Uterus (tissue), 4 donors: ENCODE data around the gene PAQR3. TPM values are rescaled to one million over a fixed set of nuclear protein-coding genes. Genes with fewer than 3 reads are reported as not detected.

Experiments used
- DNase-seq, 2 donors: peaks; one replicate each; pipeline ENCODE4 v3.0.0-alpha.2; 2019 to 2020
- H3K27ac ChIP-seq, 2 donors: fragments of 200-600 bp; sonication (generic); 1 replicate in 1 of 2; 2 replicates in 1 of 2; pipeline ENCODE4 v1.5.1; 2016 to 2018
- H3K27me3 ChIP-seq, 2 donors: fragments of 200-600 bp; sonication (generic); one replicate each; pipeline ENCODE4 v1.5.1; 2018 to 2019; ENCODE audit warnings: control low read depth in 1 of 2
- H3K36me3 ChIP-seq, 2 donors: fragments of 200-600 bp; sonication (generic); one replicate each; pipeline ENCODE4 v1.5.1; 2019; ENCODE audit warnings: control low read depth in 1 of 2
- H3K4me1 ChIP-seq, 2 donors: fragments of 200-600 bp; sonication (generic); one replicate each; pipeline ENCODE4 v1.5.1; 2018 to 2019; ENCODE audit warnings: control low read depth in 1 of 2
- H3K4me3 ChIP-seq, 2 donors: fragments of 200-600 bp; sonication (generic); 1 replicate in 1 of 2; 2 replicates in 1 of 2; pipeline ENCODE4 v1.5.1; 2018 to 2019; ENCODE audit warnings: mild to moderate bottlenecking in 1 of 2
- H3K9me3 ChIP-seq, 2 donors: fragments of 200-600 bp; sonication (generic); one replicate each; pipeline ENCODE4 v1.5.1; 2019; ENCODE audit warnings: control low read depth in 1 of 2
- CTCF ChIP-seq, 4 experiments: fragments of 200-600 bp in 2 of 4; fragments of 450-650 bp in 2 of 4; sonication (generic) in 2 of 4; IDR thresholded peaks; one replicate each; pipeline ENCODE4 v1.5.1; 2016 to 2019; ENCODE audit warnings: antibody characterized with exemption in 4 of 4, mild to moderate bottlenecking in 2 of 4, moderate library complexity in 1 of 4
- POLR2A ChIP-seq, 2 donors: fragments of 450-650 bp; IDR thresholded peaks; one replicate each; pipeline ENCODE4 v1.6.1; 2016; ENCODE audit warnings: antibody characterized with exemption in 2 of 2, mild to moderate bottlenecking in 1 of 2, moderate library complexity in 1 of 2
- intact Hi-C: fragments of 100-400 bp; cut with DNase I; formaldehyde crosslinking; loops from one replicate; pipeline ENCODE4 v1.15.1; 2023; ENCODE audit warnings: low total_unique reads
- small RNA-seq: library from RNA; depleted of rRNA; stranded (forward); fragments of <200 nt; gene quantifications from one replicate; pipeline ENCODE3, GENCODE V24; 2016
- total RNA-seq, 4 donors: library from RNA; depleted of rRNA in 3 of 4; stranded (reverse); fragments of >200 nt in 3 of 4; gene quantifications; one replicate each; pipeline versions ENCODE4 v1.1.0 to v1.2.4, GENCODE V29; 2014 to 2023
- donor health status: DM: yes; HTN: yes; CAD: no.

PAQR3 gene
- total RNA-seq, 4 donors from 2014 or later, result 4.1 to 23.2 (median 19.5) TPM

GRCh38 chr4:78863254-78863869, 75.9 kb downstream of the PAQR3 start:
- Histone ChIP-seq H3K27ac (no peak overlapping the region), H3K27me3 (no peaks in the 10 kb centered on the region), H3K4me3 (no peak overlapping the region), H3K4me1 (no peaks in the 10 kb centered on the region), H3K9me3 (no peaks in the 10 kb centered on the region), H3K36me3 (no peaks in the 10 kb centered on the region)
- intact Hi-C loops, result loop anchor here (10.0 kb wide), 1 partner anchor 229 kb away; no protein-coding TSS in a partner anchor
- TF ChIP-seq CTCF (IDR thresholded peaks at IDR 0.05) (no peak), POLR2A (IDR thresholded peaks at IDR 0.05) (no peak)
- DNase-seq, result no peak

GRCh38 chr4:78862314-78862737, 76.9 kb downstream of the PAQR3 start:
- Histone ChIP-seq H3K27ac (no peak overlapping the region), H3K4me3 (no peak overlapping the region), H3K27me3 (no peaks in the 10 kb centered on the region), H3K36me3 (no peaks in the 10 kb centered on the region), H3K9me3 (no peaks in the 10 kb centered on the region), H3K4me1 (no peaks in the 10 kb centered on the region)
- TF ChIP-seq CTCF (IDR thresholded peaks at IDR 0.05) (no peak), POLR2A (IDR thresholded peaks at IDR 0.05) (no peak)
- DNase-seq, result no peak
- intact Hi-C loops, result loop anchor here (10.0 kb wide), 1 partner anchor 228 kb away; no protein-coding TSS in a partner anchor

Small RNAs within 50 kb of the gene (small RNA-seq; reads per million reads assigned to genes)
- gene RN7SL127P, result not detected

Other genes starting within 250 kb of the PAQR3 start
- 10 to 100 TPM; 14.7 to 67.3 (median 29.2) TPM for gene BMP2K, start 163.1 kb downstream of the PAQR3 start, total RNA-seq